Omental fat pad (tissue), 4 donors: Measurements from ENCODE around the gene LINC00237. TPM values are rescaled to one million over a fixed set of nuclear protein-coding genes. Genes with fewer than 3 reads are reported as not detected.

Source experiments
- ATAC-seq: fragments of 150-250 bp; one replicate; pipeline ENCODE4 v1.9.1; 2016; ENCODE audit warnings: mild to moderate bottlenecking, moderate library complexity; ENCODE audit not compliant: low FRiP score
- DNase-seq: peaks from one replicate; pipeline ENCODE4 v3.0.0-alpha.2; 2019; ENCODE audit warnings: low spot score
- total RNA-seq, 4 donors: library from RNA; depleted of rRNA; stranded (reverse); fragments of >200 nt; gene quantifications; one replicate each; pipeline ENCODE4 v1.1.0, GENCODE V29; 2016
- TF ChIP-seq, protein P1 (sequence below), 3 donors: fragments of 450-650 bp; IDR thresholded peaks; one replicate each; pipeline ENCODE4 v1.5.1; 2016 to 2017; ENCODE audit warnings: antibody characterized with exemption in 3 of 3, mild to moderate bottlenecking in 3 of 3, moderate library complexity in 2 of 3

LINC00237 gene
- total RNA-seq, 4 donors from 2014 or later, result not detected

DNA sequence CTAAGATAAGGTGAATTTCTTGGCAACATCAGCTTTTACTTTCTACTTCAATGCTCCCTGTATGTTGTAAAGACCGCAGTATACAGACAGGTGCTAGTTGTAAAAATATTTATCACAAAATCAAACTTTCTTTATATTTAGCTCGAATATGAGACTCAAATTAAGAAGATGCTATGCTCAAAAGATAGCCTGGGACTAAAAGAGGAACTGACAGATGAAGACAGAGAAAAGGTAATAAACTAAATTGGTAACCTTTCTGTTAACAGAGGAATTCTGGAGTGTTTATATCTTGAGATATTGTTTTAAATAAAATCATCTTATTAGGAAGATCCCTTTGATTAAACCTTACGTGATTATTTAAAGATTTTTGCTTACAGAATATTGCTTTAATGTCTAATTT, 39.3 kb upstream of the LINC00237 start:
- TF ChIP-seq, protein P1, sequence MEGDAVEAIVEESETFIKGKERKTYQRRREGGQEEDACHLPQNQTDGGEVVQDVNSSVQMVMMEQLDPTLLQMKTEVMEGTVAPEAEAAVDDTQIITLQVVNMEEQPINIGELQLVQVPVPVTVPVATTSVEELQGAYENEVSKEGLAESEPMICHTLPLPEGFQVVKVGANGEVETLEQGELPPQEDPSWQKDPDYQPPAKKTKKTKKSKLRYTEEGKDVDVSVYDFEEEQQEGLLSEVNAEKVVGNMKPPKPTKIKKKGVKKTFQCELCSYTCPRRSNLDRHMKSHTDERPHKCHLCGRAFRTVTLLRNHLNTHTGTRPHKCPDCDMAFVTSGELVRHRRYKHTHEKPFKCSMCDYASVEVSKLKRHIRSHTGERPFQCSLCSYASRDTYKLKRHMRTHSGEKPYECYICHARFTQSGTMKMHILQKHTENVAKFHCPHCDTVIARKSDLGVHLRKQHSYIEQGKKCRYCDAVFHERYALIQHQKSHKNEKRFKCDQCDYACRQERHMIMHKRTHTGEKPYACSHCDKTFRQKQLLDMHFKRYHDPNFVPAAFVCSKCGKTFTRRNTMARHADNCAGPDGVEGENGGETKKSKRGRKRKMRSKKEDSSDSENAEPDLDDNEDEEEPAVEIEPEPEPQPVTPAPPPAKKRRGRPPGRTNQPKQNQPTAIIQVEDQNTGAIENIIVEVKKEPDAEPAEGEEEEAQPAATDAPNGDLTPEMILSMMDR (IDR thresholded peaks at IDR 0.05), result no peak
- ATAC-seq, result no peak
- DNase-seq, result no peak

- TF ChIP-seq, protein P1 (IDR thresholded peaks at IDR 0.05), result no peak
- no peak for ATAC-seq
- DNase-seq, result no peak
Measured at GRCh38 chr20:21143194-21143890, 37.2 kb upstream of the LINC00237 start.

DNA sequence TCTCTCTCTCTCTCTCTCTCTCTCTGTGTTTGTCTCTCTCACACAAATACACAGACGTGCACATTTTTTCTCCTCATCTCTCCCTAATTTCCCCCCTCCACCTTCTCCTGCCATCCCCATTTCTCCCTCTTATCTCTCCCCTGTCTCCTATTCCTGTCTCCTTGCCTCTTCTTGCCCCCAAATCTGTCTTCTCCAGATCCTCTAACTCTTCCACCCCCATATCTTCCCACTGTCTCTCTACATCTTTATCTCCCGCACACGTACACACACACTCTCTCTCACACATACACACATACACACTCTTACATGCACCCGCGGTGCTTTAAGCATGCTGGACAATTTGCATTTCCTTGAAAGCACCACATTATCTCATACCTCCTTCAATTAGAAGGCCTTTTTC, 35.7 kb upstream of the LINC00237 start:
- no peak for DNase-seq
- no peak for ATAC-seq
- TF ChIP-seq, protein P1 (IDR thresholded peaks at IDR 0.05), result no peak

GRCh38 chr20:21139881-21140566, 33.9 kb upstream of the LINC00237 start:
- DNase-seq (no peak), ATAC-seq (no peak)
- TF ChIP-seq, protein P1 (IDR thresholded peaks at IDR 0.05), result no peak

GRCh38 chr20:21137078-21137477, 30.9 kb upstream of the LINC00237 start:
- ATAC-seq (no peak), DNase-seq (no peak)
- TF ChIP-seq, protein P1 (IDR thresholded peaks at IDR 0.05), result no peak

DNA sequence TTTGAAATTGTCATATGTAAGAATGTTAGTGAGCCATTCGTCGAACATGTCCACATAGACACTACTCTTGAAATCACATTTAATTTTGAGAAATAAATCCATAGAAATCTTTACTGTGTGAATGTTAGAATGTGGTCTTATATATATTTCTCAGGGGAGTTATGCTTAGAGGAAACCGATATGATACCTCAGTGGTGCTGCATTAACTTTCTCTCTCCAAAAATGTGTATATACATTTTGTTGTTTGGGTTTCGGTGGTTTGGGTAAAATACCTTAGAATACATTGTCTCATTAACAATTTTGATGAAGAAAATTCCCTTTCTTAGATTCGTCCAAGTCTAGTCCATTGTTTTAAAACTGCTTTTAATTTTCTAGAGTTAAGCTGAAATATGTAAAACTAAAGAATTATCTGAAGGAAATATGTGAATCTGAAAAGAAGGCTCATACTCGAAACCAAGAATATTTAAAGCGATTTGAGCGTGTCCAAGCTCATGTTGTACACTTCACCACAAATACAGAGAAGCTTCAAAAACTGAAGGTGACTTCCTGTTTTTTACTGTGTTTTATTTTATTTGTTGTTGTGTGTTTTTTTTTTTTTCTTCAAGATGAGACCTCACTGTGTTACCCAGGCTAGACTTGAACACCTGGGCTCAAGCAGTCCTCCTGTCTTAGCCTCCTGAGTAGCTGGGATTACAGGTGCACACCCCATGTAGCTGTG, 30.0 kb upstream of the LINC00237 start:
- DNase-seq, result no peak
- ATAC-seq, result no peak
- TF ChIP-seq, protein P1 (IDR thresholded peaks at IDR 0.05), result no peak
